Measurements from ENCODE around the gene CABP7.
"Not testable (repeated sequence)": the region's sequence is repeated elsewhere in the genome, so short reads cannot be mapped to it uniquely, and the experiment has no call there.

CABP7 gene

GRCh38 chr22:29744902-29745301, 25.1 kb downstream of the CABP7 start:
- no peaks in the 10 kb centered on the region for H3K27me3 ChIP-seq (ENCODE audit: control insufficient read depth, insufficient read depth, low read length)
- no peak overlapping the region for H3K27ac ChIP-seq (ENCODE audit: low read length)
- no peaks in the 10 kb centered on the region for H3K4me1 ChIP-seq (ENCODE audit: control insufficient read depth, insufficient read depth, low read length)
- no peaks in the 10 kb centered on the region for H3K36me3 ChIP-seq (ENCODE audit: control insufficient read depth, insufficient read depth, low read length)
- WGBS (ENCODE audit: insufficient coverage, insufficient read length) = no CpG with 5 or more reads among the region's 8 CpGs
- no peaks in the 10 kb centered on the region for H3K9me3 ChIP-seq (ENCODE audit: control insufficient read depth, insufficient read depth, low read length)
- no peak overlapping the region for H3K4me3 ChIP-seq (ENCODE audit: low read length)
- no peak for DNase-seq (ENCODE audit: low read depth, low spot score)

- no peaks in the 10 kb centered on the region for H3K27me3 ChIP-seq (ENCODE audit: control insufficient read depth, insufficient read depth, low read length)
- no peaks in the 10 kb centered on the region for H3K9me3 ChIP-seq (ENCODE audit: control insufficient read depth, insufficient read depth, low read length)
- WGBS (ENCODE audit: insufficient coverage, insufficient read length) = no CpG with 5 or more reads among the region's 7 CpGs
- no peak overlapping the region for H3K4me3 ChIP-seq (ENCODE audit: low read length)
- H3K36me3 ChIP-seq (ENCODE audit: control insufficient read depth, insufficient read depth, low read length) = no peaks in the 10 kb centered on the region
- no peak overlapping the region for H3K27ac ChIP-seq (ENCODE audit: low read length)
- DNase-seq (ENCODE audit: low read depth, low spot score) = no peak
- H3K4me1 ChIP-seq (ENCODE audit: control insufficient read depth, insufficient read depth, low read length) = no peaks in the 10 kb centered on the region
These were observed 28.0 kb downstream of the CABP7 start for GRCh38 chr22:29747832-29748231.

GRCh38 chr22:29748248-29748893, 28.6 kb downstream of the CABP7 start:
- WGBS (ENCODE audit: insufficient coverage, insufficient read length) = no CpG with 5 or more reads among the region's 9 CpGs
- DNase-seq (ENCODE audit: low read depth, low spot score) = no peak
- Histone ChIP-seq H3K4me3 (ENCODE audit: low read length) (no peak overlapping the region), H3K27ac (ENCODE audit: low read length) (no peak overlapping the region), H3K27me3 (ENCODE audit: control insufficient read depth, insufficient read depth, low read length) (no peaks in the 10 kb centered on the region), H3K36me3 (ENCODE audit: control insufficient read depth, insufficient read depth, low read length) (no peaks in the 10 kb centered on the region), H3K9me3 (ENCODE audit: control insufficient read depth, insufficient read depth, low read length) (no peaks in the 10 kb centered on the region), H3K4me1 (ENCODE audit: control insufficient read depth, insufficient read depth, low read length) (no peaks in the 10 kb centered on the region)

- Histone ChIP-seq H3K9me3 (ENCODE audit: control insufficient read depth, insufficient read depth, low read length) (no peaks in the 10 kb centered on the region), H3K27me3 (ENCODE audit: control insufficient read depth, insufficient read depth, low read length) (no peaks in the 10 kb centered on the region), H3K36me3 (ENCODE audit: control insufficient read depth, insufficient read depth, low read length) (no peaks in the 10 kb centered on the region), H3K4me1 (ENCODE audit: control insufficient read depth, insufficient read depth, low read length) (no peaks in the 10 kb centered on the region), H3K4me3 (ENCODE audit: low read length) (no peak overlapping the region), H3K27ac (ENCODE audit: low read length) (no peak overlapping the region)
- DNase-seq (ENCODE audit: low read depth, low spot score) = no peak
- WGBS (ENCODE audit: insufficient coverage, insufficient read length) = no CpG with 5 or more reads among the region's 3 CpGs
These were observed 30.2 kb downstream of the CABP7 start for GRCh38 chr22:29750029-29750428.

- Histone ChIP-seq H3K4me3 (ENCODE audit: low read length) (no peak overlapping the region), H3K36me3 (ENCODE audit: control insufficient read depth, insufficient read depth, low read length) (no peaks in the 10 kb centered on the region), H3K27ac (ENCODE audit: low read length) (no peak overlapping the region), H3K9me3 (ENCODE audit: control insufficient read depth, insufficient read depth, low read length) (no peaks in the 10 kb centered on the region), H3K4me1 (ENCODE audit: control insufficient read depth, insufficient read depth, low read length) (no peaks in the 10 kb centered on the region; the same call in 1 of the 2 replicates), H3K27me3 (ENCODE audit: control insufficient read depth, insufficient read depth, low read length) (no peaks in the 10 kb centered on the region)
- WGBS (ENCODE audit: insufficient coverage, insufficient read length) = no CpG with 5 or more reads among the region's 11 CpGs
- DNase-seq (ENCODE audit: low read depth, low spot score) = no peak
These were observed 31.0 kb downstream of the CABP7 start for GRCh38 chr22:29750559-29751538.

GRCh38 chr22:29751669-29752068, 31.9 kb downstream of the CABP7 start:
- no peaks in the 10 kb centered on the region for H3K9me3 ChIP-seq (ENCODE audit: control insufficient read depth, insufficient read depth, low read length)
- H3K4me3 ChIP-seq (ENCODE audit: low read length) = no peak overlapping the region
- no peak for DNase-seq (ENCODE audit: low read depth, low spot score)
- no peaks in the 10 kb centered on the region; the same call in 1 of the 2 replicates for H3K4me1 ChIP-seq (ENCODE audit: control insufficient read depth, insufficient read depth, low read length)
- no peaks in the 10 kb centered on the region for H3K36me3 ChIP-seq (ENCODE audit: control insufficient read depth, insufficient read depth, low read length)
- H3K27me3 ChIP-seq (ENCODE audit: control insufficient read depth, insufficient read depth, low read length) = no peaks in the 10 kb centered on the region
- WGBS (ENCODE audit: insufficient coverage, insufficient read length) = no CpG with 5 or more reads among the region's 2 CpGs
- no peak overlapping the region for H3K27ac ChIP-seq (ENCODE audit: low read length)

GRCh38 chr22:29753808-29754657, 34.2 kb downstream of the CABP7 start:
- DNase-seq (ENCODE audit: low read depth, low spot score) = no peak
- no peak overlapping the region for H3K27ac ChIP-seq (ENCODE audit: low read length)
- H3K9me3 ChIP-seq (ENCODE audit: control insufficient read depth, insufficient read depth, low read length) = no peaks in the 10 kb centered on the region
- no peaks in the 10 kb centered on the region; the same call in 1 of the 2 replicates for H3K4me1 ChIP-seq (ENCODE audit: control insufficient read depth, insufficient read depth, low read length)
- WGBS (ENCODE audit: insufficient coverage, insufficient read length) = no CpG with 5 or more reads among the region's 16 CpGs
- H3K4me3 ChIP-seq (ENCODE audit: low read length) = no peak overlapping the region
- H3K27me3 ChIP-seq (ENCODE audit: control insufficient read depth, insufficient read depth, low read length) = no peaks in the 10 kb centered on the region
- H3K36me3 ChIP-seq (ENCODE audit: control insufficient read depth, insufficient read depth, low read length) = no peaks in the 10 kb centered on the region

GRCh38 chr22:29754658-29755395, 35.0 kb downstream of the CABP7 start:
- H3K27me3 ChIP-seq (ENCODE audit: control insufficient read depth, insufficient read depth, low read length); H3K4me1 ChIP-seq (ENCODE audit: control insufficient read depth, insufficient read depth, low read length); H3K4me3 ChIP-seq (ENCODE audit: low read length); DNase-seq (ENCODE audit: low read depth, low spot score); H3K27ac ChIP-seq (ENCODE audit: low read length); H3K9me3 ChIP-seq (ENCODE audit: control insufficient read depth, insufficient read depth, low read length); H3K36me3 ChIP-seq (ENCODE audit: control insufficient read depth, insufficient read depth, low read length): not testable (repeated sequence)
- no CpG with 5 or more reads among the region's 11 CpGs for WGBS (ENCODE audit: insufficient coverage, insufficient read length)

GRCh38 chr22:29755889-29756288, 36.1 kb downstream of the CABP7 start:
- Histone ChIP-seq H3K9me3 (ENCODE audit: control insufficient read depth, insufficient read depth, low read length) (no peaks in the 10 kb centered on the region), H3K27me3 (ENCODE audit: control insufficient read depth, insufficient read depth, low read length) (no peaks in the 10 kb centered on the region), H3K27ac (ENCODE audit: low read length) (no peak overlapping the region), H3K36me3 (ENCODE audit: control insufficient read depth, insufficient read depth, low read length) (no peaks in the 10 kb centered on the region), H3K4me3 (ENCODE audit: low read length) (no peak overlapping the region), H3K4me1 (ENCODE audit: control insufficient read depth, insufficient read depth, low read length) (no peaks in the 10 kb centered on the region; the same call in 1 of the 2 replicates)
- no CpG with 5 or more reads among the region's 9 CpGs for WGBS (ENCODE audit: insufficient coverage, insufficient read length)
- no peak for DNase-seq (ENCODE audit: low read depth, low spot score)

Measured in iPS DF 6.9 (cell line).